Measurements from ENCODE around the gene EPHA6. TPM values are rescaled to one million over a fixed set of nuclear protein-coding genes. Genes with fewer than 3 reads are reported as not detected.

EPHA6 gene
- total and polyA plus RNA-seq, 8 donors, result 0.23 to 0.79 (median 0.41) TPM

- Histone ChIP-seq H3K9me3 (peaks cover 0 to 11% of the 10 kb centered on the region in 2 donors), H3K27me3 (no peaks in the 10 kb centered on the region), H3K4me1 (no peaks in the 10 kb centered on the region), H3K36me3 (no peaks in the 10 kb centered on the region), H3K27ac (no peak overlapping the region), H3K4me3 (no peak overlapping the region)
- no peak for TF ChIP-seq CTCF (IDR thresholded peaks at IDR 0.05)
- DNase-seq (no peak), ATAC-seq (no peak)
- intact Hi-C loops (cut with DNase I), result no loop called here
Observed at GRCh38 chr3:97306226-97306625, 491.8 kb downstream of the EPHA6 start.

GRCh38 chr3:97338375-97338774 lies 524.0 kb downstream of the EPHA6 start:
- Histone ChIP-seq H3K4me3 (no peak overlapping the region), H3K4me1 (no peaks in the 10 kb centered on the region), H3K27ac (no peak overlapping the region), H3K36me3 (no peaks in the 10 kb centered on the region), H3K9me3 (peaks cover 0 to 6% of the 10 kb centered on the region in 2 donors), H3K27me3 (no peaks in the 10 kb centered on the region)
- intact Hi-C loops (cut with DNase I), result no loop called here
- no peak for TF ChIP-seq CTCF (IDR thresholded peaks at IDR 0.05)
- ATAC-seq, result no peak
- DNase-seq, result no peak

- H3K4me3 ChIP-seq, result no peak overlapping the region
- no peaks in the 10 kb centered on the region for H3K4me1 ChIP-seq
- H3K36me3 ChIP-seq, result no peaks in the 10 kb centered on the region
- intact Hi-C loops (cut with DNase I), result no loop called here
- no peaks in the 10 kb centered on the region for H3K9me3 ChIP-seq
- DNase-seq, result no peak
- no peak for TF ChIP-seq CTCF (IDR thresholded peaks at IDR 0.05)
- H3K27ac ChIP-seq, result no peak overlapping the region
- no peaks in the 10 kb centered on the region for H3K27me3 ChIP-seq
- ATAC-seq, result no peak
Observed at GRCh38 chr3:97340940-97341339, 526.5 kb downstream of the EPHA6 start.

- ATAC-seq, result no peak
- no peaks in the 10 kb centered on the region for H3K36me3 ChIP-seq
- intact Hi-C loops (cut with DNase I), result no loop called here
Observed at GRCh38 chr3:97347780-97348179, 533.4 kb downstream of the EPHA6 start.

GRCh38 chr3:97350971-97351370 lies 536.6 kb downstream of the EPHA6 start:
- DNase-seq (no peak), ATAC-seq (no peak)
- TF ChIP-seq CTCF (IDR thresholded peaks at IDR 0.05), result no peak
- no peak overlapping the region for H3K4me3 ChIP-seq
- H3K27me3 ChIP-seq, result no peaks in the 10 kb centered on the region
- H3K36me3 ChIP-seq, result no peaks in the 10 kb centered on the region
- intact Hi-C loops (cut with DNase I), result no loop called here
- H3K4me1 ChIP-seq, result no peaks in the 10 kb centered on the region
- no peak overlapping the region for H3K27ac ChIP-seq
- H3K9me3 ChIP-seq, result peaks cover 0 to 21% of the 10 kb centered on the region in 2 donors

More at GRCh38 chr3:97347780-97348179, 533.4 kb downstream of the EPHA6 start:
- no peak overlapping the region for H3K4me3 ChIP-seq
- no peaks in the 10 kb centered on the region for H3K4me1 ChIP-seq
- no peak for DNase-seq
- no peak overlapping the region for H3K27ac ChIP-seq
- no peak for TF ChIP-seq CTCF (IDR thresholded peaks at IDR 0.05)
- no peaks in the 10 kb centered on the region for H3K27me3 ChIP-seq
- H3K9me3 ChIP-seq, result peaks cover 0 to 4% of the 10 kb centered on the region in 2 donors
